Measurements from ENCODE around the gene PLCB4.

GRCh38 chr20:9179867-9180266 lies 111.0 kb downstream of the PLCB4 start:
- TF ChIP-seq CTCF (IDR thresholded peaks at IDR 0.05; ENCODE audit: insufficient read depth, low read length, poor library complexity, severe bottlenecking) (no peak), EZH2phosphoT487 (conservative IDR thresholded peaks at IDR 0.05; ENCODE audit: low read length) (no peak)

Data from SU-DHL-6 (cell line).